Measurements from ENCODE around the gene APOA4. TPM values are rescaled to one million over a fixed set of nuclear protein-coding genes. Genes with fewer than 3 reads are reported as not detected.

The APOA4 gene
- total and polyA plus RNA-seq, 2 of the 13 experiments (the other 11 are each of a cell fraction or from before 2014, with no cell fraction given): 3.8 to 7.2 TPM

DNA sequence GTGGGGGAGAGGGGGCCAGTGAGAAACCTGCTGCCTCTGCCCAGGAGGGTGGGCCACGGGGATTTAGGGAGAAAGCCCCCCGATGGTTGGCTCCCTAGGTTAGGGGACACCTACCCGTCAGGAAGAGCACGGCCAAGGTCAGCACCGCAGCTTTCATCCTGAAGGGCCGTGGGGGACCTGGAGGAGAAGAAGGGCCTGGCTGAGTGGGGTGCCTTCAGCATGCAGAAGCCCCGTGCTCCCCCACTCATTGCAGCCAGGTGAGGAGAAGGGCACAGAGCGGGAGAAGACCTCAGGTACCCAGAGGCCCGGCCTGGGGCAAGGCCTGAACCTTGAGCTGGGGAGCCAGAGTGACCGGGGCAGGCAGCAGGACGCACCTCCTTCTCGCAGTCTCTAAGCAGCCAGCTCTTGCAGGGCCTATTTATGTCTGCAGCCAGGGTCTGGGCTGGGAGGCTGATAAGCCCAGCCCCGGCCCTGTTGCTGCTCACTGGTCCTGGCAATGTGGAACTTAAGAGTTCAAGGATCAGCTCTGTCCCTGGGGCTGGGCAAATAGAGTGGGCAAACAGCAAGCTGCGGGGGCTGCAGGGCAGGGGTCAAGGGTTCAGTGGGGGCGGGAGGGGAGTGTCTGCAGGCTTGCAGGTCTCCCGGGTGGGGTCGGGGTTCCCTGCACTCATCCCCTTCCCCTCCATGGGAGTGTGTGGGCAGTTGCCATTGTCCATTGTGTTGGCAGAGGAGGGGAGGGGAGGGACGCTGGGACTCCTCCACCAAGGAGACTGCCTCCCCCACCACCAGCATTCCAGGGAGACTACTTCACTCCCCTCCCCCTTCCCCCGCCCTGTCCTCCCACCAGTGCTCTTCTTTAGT is 14.4 kb upstream of the APOA4 start, which contains the start of gene APOA1 (continued):
- TF ChIP-seq HMGXB4 (CRISPR knock-in tag; IDR thresholded peaks at IDR 0.05; ENCODE audit: borderline replicate concordance in 1 of 2, low read depth in 1 of 2) (peak in 1 of 2 experiments; percentile 71; a peak in 3 of 4 replicates), ZSCAN29 (CRISPR knock-in tag; conservative IDR thresholded peaks at IDR 0.05) (peak; percentile 78; the same call in 1 of the 2 replicates), AHR (CRISPR knock-in tag; IDR thresholded peaks at IDR 0.05) (no peak), RFX1 (IDR thresholded peaks at IDR 0.05) (no peak), NFRKB (IDR thresholded peaks at IDR 0.05) (no peak), RFXAP (CRISPR knock-in tag; IDR thresholded peaks at IDR 0.05; ENCODE audit: borderline replicate concordance) (peak; percentile 83), ZNF772 (CRISPR knock-in tag; IDR thresholded peaks at IDR 0.05) (peak; percentile 72; the same call in 1 of the 2 replicates), NR2F1 (CRISPR knock-in tag; IDR thresholded peaks at IDR 0.05) (peak; percentile 94 to 96), ZSCAN9 (CRISPR knock-in tag; IDR thresholded peaks at IDR 0.05; ENCODE audit: borderline replicate concordance) (0 out of 2 replicates have a peak, but pooled peaks have one; percentile 22), ISX (CRISPR knock-in tag; conservative IDR thresholded peaks at IDR 0.05) (peak; percentile 67; the same call in 1 of the 2 replicates), RARA (CRISPR knock-in tag; IDR thresholded peaks at IDR 0.05) (peak; percentile 96), THAP9 (CRISPR knock-in tag; IDR thresholded peaks at IDR 0.05; ENCODE audit: borderline replicate concordance) (peak; percentile 14; the same call in 1 of the 2 replicates), RBFOX2 (IDR thresholded peaks at IDR 0.05; ENCODE audit: low read depth, low read length) (peak; percentile 99), ZNF891 (CRISPR knock-in tag; IDR thresholded peaks at IDR 0.05) (peak; percentile 95), NFE2 (CRISPR knock-in tag; IDR thresholded peaks at IDR 0.05) (no peak), RBM39 (IDR thresholded peaks at IDR 0.05; ENCODE audit: low read depth, low read length, poor library complexity, severe bottlenecking) (peak; percentile 94), E2F2 (CRISPR knock-in tag; IDR thresholded peaks at IDR 0.05; ENCODE audit: borderline replicate concordance) (peak; percentile 83; the same call in 1 of the 2 replicates)
- TF ChIP-seq, protein P1, sequence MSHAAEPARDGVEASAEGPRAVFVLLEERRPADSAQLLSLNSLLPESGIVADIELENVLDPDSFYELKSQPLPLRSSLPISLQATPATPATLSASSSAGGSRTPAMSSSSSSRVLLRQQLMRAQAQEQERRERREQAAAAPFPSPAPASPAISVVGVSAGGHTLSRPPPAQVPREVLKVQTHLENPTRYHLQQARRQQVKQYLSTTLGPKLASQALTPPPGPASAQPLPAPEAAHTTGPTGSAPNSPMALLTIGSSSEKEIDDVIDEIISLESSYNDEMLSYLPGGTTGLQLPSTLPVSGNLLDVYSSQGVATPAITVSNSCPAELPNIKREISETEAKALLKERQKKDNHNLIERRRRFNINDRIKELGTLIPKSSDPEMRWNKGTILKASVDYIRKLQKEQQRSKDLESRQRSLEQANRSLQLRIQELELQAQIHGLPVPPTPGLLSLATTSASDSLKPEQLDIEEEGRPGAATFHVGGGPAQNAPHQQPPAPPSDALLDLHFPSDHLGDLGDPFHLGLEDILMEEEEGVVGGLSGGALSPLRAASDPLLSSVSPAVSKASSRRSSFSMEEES (CRISPR knock-in tag; IDR thresholded peaks at IDR 0.05): peak; percentile 56
- TF ChIP-seq, protein P2, sequence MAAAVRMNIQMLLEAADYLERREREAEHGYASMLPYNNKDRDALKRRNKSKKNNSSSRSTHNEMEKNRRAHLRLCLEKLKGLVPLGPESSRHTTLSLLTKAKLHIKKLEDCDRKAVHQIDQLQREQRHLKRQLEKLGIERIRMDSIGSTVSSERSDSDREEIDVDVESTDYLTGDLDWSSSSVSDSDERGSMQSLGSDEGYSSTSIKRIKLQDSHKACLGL (CRISPR knock-in tag; IDR thresholded peaks at IDR 0.05): peak; percentile 60; the same call in 1 of the 2 replicates

Data from HepG2 (cell line).